Activated CD4-positive, alpha-beta T cell treated with anti-CD3 and anti-CD28 coated beads for 36 hours (primary cell): Measurements from ENCODE around the gene EDNRB. TPM values are rescaled to one million over a fixed set of nuclear protein-coding genes. Genes with fewer than 3 reads are reported as not detected.

Experiments
- ATAC-seq: fragments of 200-7000 bp; cut with Tn5 transposase; one replicate; pipeline ENCODE4 v1.10.0; 2021; ENCODE audit warnings: mild to moderate bottlenecking, moderate library complexity
- CTCF ChIA-PET: fragments of 350-600 bp; sonication (Branson Sonifier 250); formaldehyde crosslinking; loops from one replicate; lab custom pipeline; 2021; ENCODE audit warnings: antibody characterized with exemption; lab: Charles Lee
- POLR2A ChIA-PET: fragments of 350-600 bp; sonication (Branson Sonifier 250); formaldehyde crosslinking; loops from one replicate; lab custom pipeline; 2021; ENCODE audit warnings: antibody characterized with exemption, inconsistent platforms; lab: Charles Lee
- DNase-seq: peaks from one replicate; pipeline ENCODE4 v3.0.0-alpha.2; 2020
- H3K27ac Mint-ChIP-seq: one replicate; pipeline ENCODE4 v1.8.0; 2021; ENCODE audit warnings: mixed read lengths
- H3K27me3 Mint-ChIP-seq: one replicate; pipeline ENCODE4 v1.8.0; 2021; ENCODE audit warnings: mixed read lengths
- H3K36me3 Mint-ChIP-seq: one replicate; pipeline ENCODE4 v1.8.0; 2021; ENCODE audit warnings: low read depth, mixed read lengths
- H3K4me1 Mint-ChIP-seq: one replicate; pipeline ENCODE4 v1.8.0; 2021; ENCODE audit warnings: mixed read lengths
- H3K4me3 Mint-ChIP-seq: one replicate; pipeline ENCODE4 v1.8.0; 2021; ENCODE audit warnings: mild to moderate bottlenecking, moderate library complexity, mixed read lengths
- H3K9me3 Mint-ChIP-seq: one replicate; pipeline ENCODE4 v1.8.0; 2021; ENCODE audit warnings: low read depth, mixed read lengths
- intact Hi-C, 2 experiments: fragments of 100-400 bp; cut with DNase I in 1 of 2; cut with micrococcal nuclease in 1 of 2; formaldehyde crosslinking; loops; one replicate each; pipeline versions ENCODE4 v1.14.2 to v1.15.1; 2022 to 2024; cut with DNase I, micrococcal nuclease
- total RNA-seq, 2 experiments: library from RNA; stranded (reverse); gene quantifications; one replicate each; pipeline ENCODE4 v1.2.3, GENCODE V29; 2021

Gene EDNRB
- total RNA-seq, 2 experiments from 2014 or later = not detected

DNA sequence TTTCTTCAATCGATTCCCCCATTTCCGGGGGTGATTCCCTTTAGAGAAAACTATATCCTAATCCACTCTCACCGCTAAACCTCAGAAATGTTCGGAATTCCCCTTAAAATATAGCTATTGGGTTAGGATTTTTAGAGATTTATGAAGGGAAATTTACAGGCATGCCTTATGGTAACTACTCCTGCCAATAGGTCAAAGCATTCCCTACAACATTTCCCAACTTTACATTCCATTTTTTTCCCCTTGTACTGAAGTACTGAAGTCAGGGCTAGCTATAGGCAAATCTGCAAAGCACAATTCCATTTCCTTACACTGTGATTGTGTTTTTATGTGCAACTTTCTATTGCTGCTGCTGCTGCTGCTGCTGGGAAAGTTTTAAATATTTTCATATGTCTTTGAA, 2.1 kb downstream of the EDNRB start:
- ChIA-PET POLR2A (no interaction called here), CTCF (no interaction called here)
- Mint-ChIP-seq H3K27me3 (peaks cover 10% of the 10 kb centered on the region), H3K4me1 (no peaks in the 10 kb centered on the region), H3K9me3 (no peaks in the 10 kb centered on the region), H3K36me3 (no peaks in the 10 kb centered on the region), H3K27ac (no peak overlapping the region), H3K4me3 (no peak overlapping the region)
- ATAC-seq (no peak), DNase-seq (no peak)
- intact Hi-C loops = loop anchor here in 1 of 2 experiments (5.0 kb wide), 1 partner anchor 681 kb away; no protein-coding TSS in a partner anchor

DNA sequence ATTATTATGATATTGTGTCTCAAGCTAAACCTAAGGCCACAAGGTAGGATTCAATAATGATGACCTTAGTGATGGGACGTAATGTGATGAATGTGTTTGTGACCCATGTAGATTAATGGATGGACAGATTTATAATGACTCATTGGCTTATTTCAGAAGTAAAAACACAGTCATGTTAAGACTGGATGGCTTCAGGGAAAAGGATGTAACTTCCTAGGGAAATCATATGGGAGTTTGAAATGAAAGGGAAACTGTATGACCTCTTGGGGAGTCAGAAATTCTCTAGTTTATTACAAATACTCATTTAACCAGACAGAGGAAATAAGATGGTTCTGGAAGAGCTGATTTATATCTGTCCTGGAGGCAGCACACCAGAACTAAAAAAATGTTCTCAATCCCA, 2.9 kb downstream of the EDNRB start:
- POLR2A ChIA-PET = no interaction called here
- no peaks in the 10 kb centered on the region for H3K36me3 Mint-ChIP-seq
- H3K27me3 Mint-ChIP-seq = peaks cover 8% of the 10 kb centered on the region
- H3K4me1 Mint-ChIP-seq = no peaks in the 10 kb centered on the region
- H3K4me3 Mint-ChIP-seq = no peak overlapping the region
- intact Hi-C loops = loop anchor here in 1 of 2 experiments (5.0 kb wide), 1 partner anchor 682 kb away; no protein-coding TSS in a partner anchor
- CTCF ChIA-PET = no interaction called here
- no peak for DNase-seq
- no peaks in the 10 kb centered on the region for H3K9me3 Mint-ChIP-seq
- no peak for ATAC-seq
- H3K27ac Mint-ChIP-seq = no peak overlapping the region

- H3K36me3 Mint-ChIP-seq = no peaks in the 10 kb centered on the region
- no peak overlapping the region for H3K4me3 Mint-ChIP-seq
- DNase-seq = no peak
- ChIA-PET CTCF (no interaction called here), POLR2A (no interaction called here)
- no peak for ATAC-seq
- intact Hi-C loops = no loop called here
- no peaks in the 10 kb centered on the region for H3K4me1 Mint-ChIP-seq
- H3K27me3 Mint-ChIP-seq = peaks cover 8% of the 10 kb centered on the region
- no peak overlapping the region for H3K27ac Mint-ChIP-seq
- no peaks in the 10 kb centered on the region for H3K9me3 Mint-ChIP-seq
These were observed 5.6 kb downstream of the EDNRB start for GRCh38 chr13:77913003-77913402.

- H3K27ac Mint-ChIP-seq = no peak overlapping the region
- H3K9me3 Mint-ChIP-seq = no peaks in the 10 kb centered on the region
- CTCF ChIA-PET = no interaction called here
- intact Hi-C loops = no loop called here
- H3K36me3 Mint-ChIP-seq = no peaks in the 10 kb centered on the region
- DNase-seq (no peak), ATAC-seq (no peak)
- H3K27me3 Mint-ChIP-seq = peaks cover 8% of the 10 kb centered on the region
- H3K4me3 Mint-ChIP-seq = no peak overlapping the region
- H3K4me1 Mint-ChIP-seq = no peaks in the 10 kb centered on the region
- POLR2A ChIA-PET = no interaction called here
These were observed 6.9 kb downstream of the EDNRB start for GRCh38 chr13:77911751-77912150.

- Mint-ChIP-seq H3K4me1 (no peaks in the 10 kb centered on the region), H3K4me3 (no peak overlapping the region), H3K27me3 (peaks cover 5% of the 10 kb centered on the region), H3K27ac (no peak overlapping the region), H3K9me3 (no peaks in the 10 kb centered on the region), H3K36me3 (no peaks in the 10 kb centered on the region)
- DNase-seq (no peak), ATAC-seq (no peak)
- intact Hi-C loops = no loop called here
- CTCF ChIA-PET = interaction anchor here (1.3 kb wide), 1 partner anchor 99 kb away, joined by 3 read pairs; no protein-coding TSS in a partner anchor
- POLR2A ChIA-PET = no interaction called here
These were observed 8.8 kb downstream of the EDNRB start for GRCh38 chr13:77909827-77910226.

- intact Hi-C loops = no loop called here
- H3K27me3 Mint-ChIP-seq = no peaks in the 10 kb centered on the region
- ATAC-seq (no peak), DNase-seq (no peak)
- no peaks in the 10 kb centered on the region for H3K4me1 Mint-ChIP-seq
- no peak overlapping the region for H3K4me3 Mint-ChIP-seq
- CTCF ChIA-PET = interaction anchor here (0.7 to 1.2 kb wide), 2 partner anchors 304 to 335 kb away, joined by 3 to 5 read pairs; no protein-coding TSS in a partner anchor
- no peak overlapping the region for H3K27ac Mint-ChIP-seq
- H3K9me3 Mint-ChIP-seq = no peaks in the 10 kb centered on the region
- no peaks in the 10 kb centered on the region for H3K36me3 Mint-ChIP-seq
- POLR2A ChIA-PET = no interaction called here
These were observed 10.1 kb downstream of the EDNRB start for GRCh38 chr13:77908531-77908930.

- no peak overlapping the region for H3K4me3 Mint-ChIP-seq
- intact Hi-C loops = no loop called here
- no peaks in the 10 kb centered on the region for H3K27me3 Mint-ChIP-seq
- H3K27ac Mint-ChIP-seq = no peak overlapping the region
- H3K9me3 Mint-ChIP-seq = peaks cover under 1% of the 10 kb centered on the region
- CTCF ChIA-PET = interaction anchor here (0.7 to 1.2 kb wide), 2 partner anchors 303 to 336 kb away, joined by 3 to 5 read pairs; no protein-coding TSS in a partner anchor
- H3K4me1 Mint-ChIP-seq = no peaks in the 10 kb centered on the region
- H3K36me3 Mint-ChIP-seq = no peaks in the 10 kb centered on the region
- POLR2A ChIA-PET = no interaction called here
- ATAC-seq = no peak
- no peak for DNase-seq
These were observed 10.8 kb downstream of the EDNRB start for GRCh38 chr13:77907666-77908341.

DNA sequence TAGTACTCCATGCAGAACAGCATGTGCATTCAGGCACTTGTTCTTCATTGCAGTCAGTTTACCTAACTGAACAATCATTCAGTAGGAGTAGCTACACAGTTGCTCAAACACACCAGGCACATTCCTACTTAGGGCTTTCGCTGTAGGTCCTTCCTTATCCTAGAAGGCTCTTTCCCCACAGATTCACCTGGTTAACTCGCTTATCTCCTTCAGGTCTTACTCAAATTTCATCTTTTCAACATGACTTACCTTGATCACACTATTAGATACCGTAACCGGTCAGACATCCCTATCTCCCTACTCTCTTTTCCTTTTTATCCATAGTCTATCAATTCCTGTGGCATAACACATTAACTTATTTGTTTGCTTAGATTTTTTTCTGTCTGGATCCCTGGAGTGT, 14.6 kb downstream of the EDNRB start:
- Mint-ChIP-seq H3K36me3 (no peaks in the 10 kb centered on the region), H3K27ac (no peak overlapping the region), H3K4me1 (no peaks in the 10 kb centered on the region), H3K9me3 (peaks cover 8% of the 10 kb centered on the region), H3K27me3 (peaks cover 6% of the 10 kb centered on the region), H3K4me3 (no peak overlapping the region)
- DNase-seq = no peak
- no peak for ATAC-seq
- ChIA-PET POLR2A (no interaction called here), CTCF (interaction anchor here (0.6 to 0.7 kb wide), 2 partner anchors 17 to 666 kb away, joined by 3 to 4 read pairs; no protein-coding TSS in a partner anchor)
- intact Hi-C loops = no loop called here

DNA sequence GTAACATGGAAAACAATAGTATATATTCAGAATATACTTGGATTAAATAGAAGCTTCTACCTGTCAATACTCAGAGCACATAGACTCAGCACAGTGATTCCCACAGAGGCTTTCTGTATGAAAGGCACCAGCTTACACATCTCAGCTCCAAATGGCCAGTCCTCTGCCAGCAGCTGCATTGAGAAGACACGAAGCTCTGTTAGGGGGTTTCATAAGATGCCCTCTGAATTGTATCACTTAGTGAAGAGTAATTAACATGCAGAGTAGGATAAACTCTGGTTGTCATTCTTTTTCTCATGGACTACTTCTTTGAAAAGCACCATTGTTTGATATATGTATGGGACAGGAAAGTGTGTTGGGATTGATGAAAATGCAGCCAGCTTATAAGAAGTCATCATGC, 15.2 kb downstream of the EDNRB start:
- Mint-ChIP-seq H3K4me1 (no peaks in the 10 kb centered on the region), H3K9me3 (peaks cover 8% of the 10 kb centered on the region), H3K27ac (no peak overlapping the region), H3K27me3 (peaks cover 6% of the 10 kb centered on the region), H3K4me3 (no peak overlapping the region), H3K36me3 (no peaks in the 10 kb centered on the region)
- ChIA-PET POLR2A (no interaction called here), CTCF (no interaction called here)
- no peak for DNase-seq
- intact Hi-C loops = no loop called here
- no peak for ATAC-seq

- Mint-ChIP-seq H3K27ac (no peak overlapping the region), H3K9me3 (peaks cover 8% of the 10 kb centered on the region), H3K4me1 (no peaks in the 10 kb centered on the region), H3K27me3 (peaks cover 6% of the 10 kb centered on the region), H3K36me3 (no peaks in the 10 kb centered on the region), H3K4me3 (no peak overlapping the region)
- CTCF ChIA-PET = interaction anchor here (0.6 to 0.7 kb wide), 2 partner anchors 118 to 560 kb away, joined by 3 read pairs; no protein-coding TSS in a partner anchor
- POLR2A ChIA-PET = no interaction called here
- DNase-seq (no peak), ATAC-seq (no peak)
- intact Hi-C loops = no loop called here
These were observed 16.2 kb downstream of the EDNRB start for GRCh38 chr13:77902319-77902963.

- ATAC-seq = no peak
- H3K4me1 Mint-ChIP-seq = no peaks in the 10 kb centered on the region
- peaks cover 6% of the 10 kb centered on the region for H3K27me3 Mint-ChIP-seq
- no peak for DNase-seq
- CTCF ChIA-PET = interaction anchor here (0.9 to 1.0 kb wide), 2 partner anchors 43 to 162 kb away, joined by 3 to 4 read pairs; no protein-coding TSS in a partner anchor
- H3K36me3 Mint-ChIP-seq = no peaks in the 10 kb centered on the region
- POLR2A ChIA-PET = no interaction called here
- intact Hi-C loops = no loop called here
- no peak overlapping the region for H3K27ac Mint-ChIP-seq
- no peak overlapping the region for H3K4me3 Mint-ChIP-seq
- peaks cover 8% of the 10 kb centered on the region for H3K9me3 Mint-ChIP-seq
These were observed 20.5 kb downstream of the EDNRB start for GRCh38 chr13:77898097-77898496.
